Lung (tissue), 12 donors: ENCODE data around the gene TPRKB. TPM values are rescaled to one million over a fixed set of nuclear protein-coding genes. Genes with fewer than 3 reads are reported as not detected.
"Not testable (repeated sequence)": the region's sequence is repeated elsewhere in the genome, so short reads cannot be mapped to it uniquely, and the experiment has no call there.

Experiments used
- ATAC-seq: fragments of 200-7000 bp; cut with Tn5 transposase; one replicate; pipeline ENCODE4 v1.9.1; 2020; ENCODE audit warnings: moderate number of reproducible peaks; ENCODE audit not compliant: insufficient read depth, low FRiP score
- DNase-seq, 3 donors: peaks; one replicate each; pipeline ENCODE4 v3.0.0-alpha.2; 2013 to 2017
- H3K27ac ChIP-seq, 2 donors: one replicate each; pipeline ENCODE4 v1.5.1; 2013; ENCODE audit warnings: mild to moderate bottlenecking in 2 of 2, moderate library complexity in 2 of 2, control low read depth in 1 of 2, inconsistent platforms in 1 of 2, low read depth in 1 of 2, low read length in 1 of 2
- H3K27me3 ChIP-seq, 3 donors: one replicate each; pipeline ENCODE4 v1.5.1; 2013; ENCODE audit warnings: low read length in 2 of 3; ENCODE audit not compliant: control insufficient read depth in 3 of 3, insufficient read depth in 3 of 3
- H3K36me3 ChIP-seq, 4 donors: one replicate each; pipeline ENCODE4 v1.5.1; 2013; ENCODE audit warnings: low read length in 4 of 4, mild to moderate bottlenecking in 1 of 4, moderate library complexity in 1 of 4; ENCODE audit not compliant: control insufficient read depth in 4 of 4, insufficient read depth in 4 of 4
- H3K4me1 ChIP-seq, 5 donors: one replicate each; pipeline ENCODE4 v1.5.1; 2013; ENCODE audit warnings: low read length in 5 of 5, mild to moderate bottlenecking in 2 of 5, moderate library complexity in 1 of 5; ENCODE audit not compliant: control insufficient read depth in 5 of 5, insufficient read depth in 5 of 5
- H3K4me3 ChIP-seq: one replicate; pipeline ENCODE4 v1.5.1; 2013; ENCODE audit warnings: mild to moderate bottlenecking, control low read depth, moderate library complexity
- H3K9ac ChIP-seq, 2 donors: one replicate each; pipeline ENCODE4 v1.5.1; 2013; ENCODE audit warnings: low read length in 2 of 2, control low read depth in 1 of 2; ENCODE audit not compliant: insufficient read depth in 1 of 2
- H3K9me3 ChIP-seq, 4 donors: one replicate each; pipeline ENCODE4 v1.5.1; 2013; ENCODE audit warnings: low read length in 3 of 4, mild to moderate bottlenecking in 1 of 4, moderate library complexity in 1 of 4; ENCODE audit not compliant: control insufficient read depth in 4 of 4, insufficient read depth in 3 of 4
- WGBS, 2 donors: extraction: QIAGEN DNeasy Blood & Tissue Kit; methylation state at CpG; one replicate each; pipeline ENCODE4 v1.1.7; 2013; 5-methylcytosine and 5-hydroxymethylcytosine counted together
- polyA plus RNA-seq, 2 donors: library from polyadenylated mRNA; stranded (reverse); fragments of 200-250 nt; gene quantifications; one replicate each; pipeline ENCODE4 v1.2.1, GENCODE V29; 2013
- total RNA-seq, 2 donors: library from RNA; depleted of rRNA in 1 of 2; stranded (reverse); fragments of >200 nt in 1 of 2; gene quantifications; one replicate each; pipeline ENCODE4 v1.2.1, GENCODE V29; 2014 to 2021
- TF ChIP-seq, protein P1 (sequence below): IDR thresholded peaks from 2 replicates; pipeline ENCODE4 v1.5.1; 2012; ENCODE audit warnings: mild to moderate bottlenecking; ENCODE audit errors: control extremely low read depth, extremely low read depth
- donor health status: control.
- donor health status: control.
- donor health status: Bipolar disorder and iron deficiency.
- donor health status: healthy.
- donor health status: DM: yes; HTN: yes; CAD: no.

Gene TPRKB
- total and polyA plus RNA-seq, 4 donors, result 15.1 to 54.2 (median 25.6) TPM

DNA sequence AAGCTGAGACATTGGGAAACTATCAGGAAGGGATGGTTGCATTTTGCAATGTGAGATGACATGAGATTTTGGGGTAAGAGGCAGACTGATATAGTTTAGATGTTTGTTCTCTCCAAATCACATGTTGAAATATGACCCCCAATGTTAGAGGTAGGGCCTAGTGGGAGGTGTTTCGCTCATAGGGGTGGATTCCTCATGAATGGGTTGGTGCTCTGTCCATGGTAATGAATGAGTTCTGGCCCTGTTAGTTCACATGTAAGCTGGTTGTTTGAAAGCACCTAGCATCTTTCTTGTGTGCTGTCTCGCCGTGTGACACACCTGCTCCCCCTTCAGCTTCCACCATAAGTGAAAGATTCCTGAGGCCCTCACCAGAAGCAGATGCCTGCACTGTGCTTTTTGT lies 37.7 kb downstream of the TPRKB start:
- Histone ChIP-seq H3K36me3 (no peaks in the 10 kb centered on the region), H3K9ac (no peak overlapping the region), H3K4me1 (peaks cover 0 to 25% (median 16%) of the 10 kb centered on the region in 5 donors), H3K27me3 (no peaks in the 10 kb centered on the region), H3K4me3 (no peak overlapping the region), H3K9me3 (no peaks in the 10 kb centered on the region), H3K27ac (no peak overlapping the region)
- DNase-seq (peak in 1 of 3 donors; percentile 7), ATAC-seq (no peak)
- TF ChIP-seq, protein P1, sequence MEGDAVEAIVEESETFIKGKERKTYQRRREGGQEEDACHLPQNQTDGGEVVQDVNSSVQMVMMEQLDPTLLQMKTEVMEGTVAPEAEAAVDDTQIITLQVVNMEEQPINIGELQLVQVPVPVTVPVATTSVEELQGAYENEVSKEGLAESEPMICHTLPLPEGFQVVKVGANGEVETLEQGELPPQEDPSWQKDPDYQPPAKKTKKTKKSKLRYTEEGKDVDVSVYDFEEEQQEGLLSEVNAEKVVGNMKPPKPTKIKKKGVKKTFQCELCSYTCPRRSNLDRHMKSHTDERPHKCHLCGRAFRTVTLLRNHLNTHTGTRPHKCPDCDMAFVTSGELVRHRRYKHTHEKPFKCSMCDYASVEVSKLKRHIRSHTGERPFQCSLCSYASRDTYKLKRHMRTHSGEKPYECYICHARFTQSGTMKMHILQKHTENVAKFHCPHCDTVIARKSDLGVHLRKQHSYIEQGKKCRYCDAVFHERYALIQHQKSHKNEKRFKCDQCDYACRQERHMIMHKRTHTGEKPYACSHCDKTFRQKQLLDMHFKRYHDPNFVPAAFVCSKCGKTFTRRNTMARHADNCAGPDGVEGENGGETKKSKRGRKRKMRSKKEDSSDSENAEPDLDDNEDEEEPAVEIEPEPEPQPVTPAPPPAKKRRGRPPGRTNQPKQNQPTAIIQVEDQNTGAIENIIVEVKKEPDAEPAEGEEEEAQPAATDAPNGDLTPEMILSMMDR, result no peak
- WGBS, 2 donors, result 93 to 94% methylated on average over 3 of the region's 3 CpGs

DNA sequence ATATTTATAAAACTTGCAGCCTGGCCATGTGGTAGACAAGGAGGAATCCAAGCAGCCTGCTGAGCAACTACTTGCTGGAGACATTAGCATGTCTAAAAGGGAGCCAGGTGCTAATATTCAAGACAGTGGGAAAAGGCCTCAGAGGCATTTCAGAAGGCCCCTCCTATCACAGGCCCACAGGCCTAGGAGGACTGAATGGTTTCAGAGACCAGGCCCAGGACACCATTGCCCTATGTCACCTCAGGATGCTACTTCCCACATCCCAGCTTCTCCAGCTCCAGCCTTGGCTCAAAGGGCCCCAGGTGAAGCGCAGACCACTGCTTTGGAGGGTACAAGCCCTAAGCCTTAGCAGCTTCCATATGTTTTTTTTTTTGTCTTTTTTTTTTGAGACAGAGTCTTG lies 39.0 kb downstream of the TPRKB start:
- TF ChIP-seq, protein P1, result no peak
- H3K9me3 ChIP-seq, result no peaks in the 10 kb centered on the region
- H3K4me1 ChIP-seq, result peaks cover 0 to 23% (median 11%) of the 10 kb centered on the region in 5 donors
- no peaks in the 10 kb centered on the region for H3K27me3 ChIP-seq
- H3K4me3 ChIP-seq, result no peak overlapping the region
- no peaks in the 10 kb centered on the region for H3K36me3 ChIP-seq
- WGBS, 2 donors, result 93 to 96% methylated on average over 1 of the region's 1 CpG
- DNase-seq (no peak), ATAC-seq (no peak)
- no peak overlapping the region for H3K9ac ChIP-seq
- H3K27ac ChIP-seq, result no peak overlapping the region

DNA sequence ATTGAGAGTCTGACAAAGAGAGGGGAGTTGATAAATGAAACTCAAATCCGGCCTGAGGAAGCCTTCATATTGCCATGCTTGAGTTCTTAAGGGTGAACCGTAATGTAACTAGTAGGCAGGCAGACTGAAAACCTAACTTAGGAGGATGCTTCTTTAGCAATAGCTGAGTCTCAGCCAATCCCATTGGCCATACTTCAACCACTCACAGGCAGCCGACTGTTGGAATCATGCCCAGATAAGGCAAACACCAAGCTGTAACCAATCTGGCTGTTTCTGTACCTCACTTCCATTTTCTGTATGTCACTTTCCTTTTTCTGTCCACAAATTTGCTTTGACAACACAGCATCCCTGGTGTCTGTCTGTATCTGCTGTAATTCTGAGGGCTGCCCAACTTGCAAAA lies 39.5 kb downstream of the TPRKB start:
- WGBS, 2 donors, result 69 to 79% methylated on average over 3 of the region's 3 CpGs
- Histone ChIP-seq H3K4me3 (no peak overlapping the region), H3K27me3 (no peaks in the 10 kb centered on the region), H3K27ac (no peak overlapping the region), H3K9ac (no peak overlapping the region), H3K4me1 (peaks cover 0 to 22% (median 11%) of the 10 kb centered on the region in 5 donors), H3K9me3 (no peaks in the 10 kb centered on the region), H3K36me3 (no peaks in the 10 kb centered on the region)
- ATAC-seq, result no peak
- TF ChIP-seq, protein P1, result no peak
- DNase-seq, result peak in 2 of 3 donors; percentile 27 to 45

DNA sequence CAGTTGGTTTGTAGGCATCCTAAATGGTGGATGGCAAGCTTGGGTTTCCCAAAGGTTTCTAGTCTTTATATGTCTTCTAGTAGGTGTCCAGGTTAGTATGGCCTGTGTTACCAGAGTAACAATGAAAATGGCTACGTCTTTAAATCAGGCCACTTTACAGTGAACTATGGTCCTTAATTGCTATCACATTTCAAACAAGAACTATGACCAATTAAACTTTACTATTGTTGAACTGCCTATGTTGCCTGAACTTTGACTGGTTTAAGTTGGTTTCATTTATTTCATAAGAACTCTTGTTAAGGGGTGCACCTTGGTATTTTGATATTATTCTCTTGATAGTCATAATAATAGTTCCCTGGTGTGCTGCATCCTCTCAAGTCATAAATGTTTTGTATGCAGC lies 40.2 kb downstream of the TPRKB start:
- peaks cover 0 to 18% (median 6%) of the 10 kb centered on the region in 5 donors for H3K4me1 ChIP-seq
- not testable (repeated sequence) for H3K4me3 ChIP-seq, H3K9me3 ChIP-seq, ATAC-seq, DNase-seq, H3K9ac ChIP-seq, H3K36me3 ChIP-seq, H3K27me3 ChIP-seq, H3K27ac ChIP-seq
- 93 to 97% methylated on average over 1 of the region's 1 CpG for WGBS, 2 donors

DNA sequence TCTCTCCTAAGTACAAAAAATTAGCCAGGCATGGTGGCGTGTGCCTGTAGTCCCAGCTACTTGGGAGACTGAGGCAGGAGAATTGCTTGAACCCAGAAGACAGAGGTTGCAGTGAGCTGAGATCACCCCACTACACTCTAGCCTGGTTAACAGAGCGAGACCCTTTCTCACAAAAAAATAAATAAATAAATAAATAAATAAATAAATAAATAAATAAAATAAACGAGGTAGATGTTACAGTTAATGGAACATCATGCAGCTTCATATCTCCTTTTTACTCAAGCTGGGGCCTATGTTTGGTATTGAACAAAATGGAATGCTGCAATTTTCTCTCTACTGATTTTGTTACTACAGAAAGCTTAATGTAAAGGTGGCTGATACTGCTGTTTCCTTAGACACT lies 40.6 kb downstream of the TPRKB start:
- H3K4me3 ChIP-seq, H3K36me3 ChIP-seq, H3K27ac ChIP-seq, DNase-seq, H3K9ac ChIP-seq, H3K27me3 ChIP-seq, ATAC-seq, H3K9me3 ChIP-seq: not testable (repeated sequence)
- WGBS, 2 donors, result 94 to 96% methylated on average over 3 of the region's 3 CpGs
- H3K4me1 ChIP-seq, result peaks cover 0 to 18% (median 4%) of the 10 kb centered on the region in 5 donors

DNA sequence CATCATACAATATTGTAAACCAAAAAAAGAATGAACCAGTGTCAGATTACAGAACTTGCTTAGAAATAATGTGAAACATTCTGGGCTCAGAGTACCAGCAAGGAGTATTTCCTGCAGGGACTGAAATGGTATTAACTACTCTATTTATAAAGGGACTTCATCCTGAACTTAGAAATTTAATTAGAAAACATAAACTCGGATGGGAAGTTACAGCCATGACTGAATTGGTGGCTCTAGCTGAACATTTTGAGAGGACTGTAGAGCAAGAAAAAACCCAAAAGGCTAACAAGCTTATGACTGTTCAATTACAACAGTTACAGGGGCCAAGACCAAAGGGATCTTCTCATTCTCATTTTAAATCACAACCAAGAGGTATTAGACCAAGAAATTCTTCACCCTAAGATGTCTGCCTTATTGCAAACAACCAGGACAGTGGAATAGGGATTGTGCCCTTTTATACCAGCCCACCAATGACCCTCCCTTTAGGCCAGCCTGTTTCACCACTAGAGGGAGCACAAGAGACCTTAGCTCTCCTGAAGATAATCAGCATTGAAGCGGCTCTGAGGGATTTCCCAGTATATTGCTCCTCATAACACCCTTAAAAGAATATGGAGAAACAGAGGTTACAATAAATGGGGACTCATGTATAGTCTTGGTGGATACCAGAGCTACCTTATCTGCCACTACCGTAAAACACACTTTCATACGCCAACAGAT lies 46.6 kb downstream of the TPRKB start:
- not testable (repeated sequence) for H3K9ac ChIP-seq, H3K9me3 ChIP-seq, H3K36me3 ChIP-seq, H3K4me3 ChIP-seq, H3K27ac ChIP-seq, H3K27me3 ChIP-seq, H3K4me1 ChIP-seq
- 47 to 54% methylated on average over 4 of the region's 4 CpGs for WGBS, 2 donors
- ATAC-seq (peak; percentile 82), DNase-seq (peak in 2 of 3 donors; percentile 22 to 26)
